ENCODE measurements around the gene MARCHF10.

DNA sequence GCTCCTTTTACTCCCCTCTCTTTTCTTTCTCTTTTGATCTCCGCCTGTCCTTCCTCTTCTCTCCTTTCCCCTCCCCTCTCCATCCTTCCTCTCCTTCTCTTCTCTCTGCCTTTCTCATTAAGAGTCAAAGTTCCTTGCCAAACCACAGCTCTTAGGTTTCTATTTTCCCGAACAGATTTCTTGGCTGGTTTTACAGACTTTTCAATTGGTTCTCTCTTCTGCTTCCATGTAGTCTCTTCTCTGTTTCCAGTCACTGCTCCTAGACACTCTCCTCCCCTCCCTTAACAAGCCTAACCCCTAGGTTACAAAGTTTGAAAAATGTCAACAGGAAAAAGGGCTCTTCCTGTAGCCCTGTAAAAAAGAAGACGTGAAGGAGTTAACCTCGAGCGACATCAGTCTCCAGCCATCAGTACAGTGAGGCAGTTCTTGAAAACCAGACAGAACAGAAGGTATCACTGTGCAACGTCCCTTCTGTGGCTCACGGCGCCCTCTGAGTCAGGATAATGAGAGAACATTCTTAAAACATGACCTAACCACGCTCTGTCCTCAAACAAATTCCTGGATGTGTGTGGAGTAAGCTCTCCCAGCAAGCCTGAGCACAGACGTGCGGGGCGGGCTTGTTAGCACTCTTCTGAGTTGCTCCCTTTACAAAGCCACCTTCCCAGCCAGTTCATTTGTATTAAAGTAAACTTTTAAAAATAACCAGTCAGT lies 11.6 kb upstream of the MARCHF10 start:
- TF ChIP-seq POLR2A (IDR thresholded peaks at IDR 0.05) = no peak
- TF ChIP-seq, protein P1, sequence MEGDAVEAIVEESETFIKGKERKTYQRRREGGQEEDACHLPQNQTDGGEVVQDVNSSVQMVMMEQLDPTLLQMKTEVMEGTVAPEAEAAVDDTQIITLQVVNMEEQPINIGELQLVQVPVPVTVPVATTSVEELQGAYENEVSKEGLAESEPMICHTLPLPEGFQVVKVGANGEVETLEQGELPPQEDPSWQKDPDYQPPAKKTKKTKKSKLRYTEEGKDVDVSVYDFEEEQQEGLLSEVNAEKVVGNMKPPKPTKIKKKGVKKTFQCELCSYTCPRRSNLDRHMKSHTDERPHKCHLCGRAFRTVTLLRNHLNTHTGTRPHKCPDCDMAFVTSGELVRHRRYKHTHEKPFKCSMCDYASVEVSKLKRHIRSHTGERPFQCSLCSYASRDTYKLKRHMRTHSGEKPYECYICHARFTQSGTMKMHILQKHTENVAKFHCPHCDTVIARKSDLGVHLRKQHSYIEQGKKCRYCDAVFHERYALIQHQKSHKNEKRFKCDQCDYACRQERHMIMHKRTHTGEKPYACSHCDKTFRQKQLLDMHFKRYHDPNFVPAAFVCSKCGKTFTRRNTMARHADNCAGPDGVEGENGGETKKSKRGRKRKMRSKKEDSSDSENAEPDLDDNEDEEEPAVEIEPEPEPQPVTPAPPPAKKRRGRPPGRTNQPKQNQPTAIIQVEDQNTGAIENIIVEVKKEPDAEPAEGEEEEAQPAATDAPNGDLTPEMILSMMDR (IDR thresholded peaks at IDR 0.05) = no peak

All from vagina (tissue), 2 donors.